ENCODE data around the gene LIMK1. TPM values are rescaled to one million over a fixed set of nuclear protein-coding genes. Genes with fewer than 3 reads are reported as not detected.

Gene LIMK1
- total and polyA plus RNA-seq, 2 donors (not counting 3 experiments of a cell fraction or from before 2014, with no cell fraction given) = 52.9 to 54.5 TPM

DNA sequence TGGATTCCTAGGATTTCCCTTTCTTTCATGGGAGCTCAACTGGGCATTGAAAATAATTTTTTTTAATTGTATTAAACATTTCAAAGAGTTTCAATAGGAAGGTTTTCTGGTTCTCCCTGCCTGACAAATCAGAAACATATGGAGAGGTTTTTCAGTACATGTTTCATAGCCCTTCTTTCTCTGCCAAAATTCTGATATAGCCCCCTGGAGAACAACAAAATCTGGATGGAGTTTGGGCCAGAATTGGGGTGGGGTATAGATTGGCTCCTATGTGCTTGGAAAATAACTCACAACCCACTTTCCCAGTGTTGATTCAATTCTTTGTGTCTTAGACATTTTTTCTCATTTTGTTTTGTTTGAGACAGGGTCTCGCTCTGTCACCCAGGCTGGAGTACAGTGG lies 66.0 kb downstream of the LIMK1 start:
- Histone ChIP-seq H3K27ac (ENCODE audit: insufficient read depth, low read depth, low read length) (no peak overlapping the region), H3K27me3 (ENCODE audit: control insufficient read depth in 2 of 2, insufficient read depth in 2 of 2, low read length in 2 of 2) (no peaks in the 10 kb centered on the region), H2AFZ (ENCODE audit: low read depth, low read length) (no peak overlapping the region), H3K36me3 (ENCODE audit: control insufficient read depth in 2 of 2, extremely low read depth in 1 of 2, insufficient read depth in 2 of 2, low read length in 2 of 2) (no peaks in the 10 kb centered on the region), H3K9ac (replicated peaks; ENCODE audit: extremely low read depth, insufficient read depth, low read length) (no peak overlapping the region), H3K9me3 (replicated peaks; ENCODE audit: control insufficient read depth, insufficient read depth, low read length) (no peaks in the 10 kb centered on the region), H3K9me1 (replicated peaks; ENCODE audit: control insufficient read depth, extremely low read depth, insufficient read depth, low read length) (no peaks in the 10 kb centered on the region), H4K20me1 (replicated peaks; ENCODE audit: control insufficient read depth, extremely low read depth, insufficient read depth, low read length) (no peaks in the 10 kb centered on the region), H3K79me2 (ENCODE audit: control insufficient read depth, insufficient read depth, low read length) (no peaks in the 10 kb centered on the region), H3K4me3 (replicated peaks in 1 of 3; ENCODE audit: insufficient read depth in 1 of 3, low read depth in 1 of 3, low read length in 3 of 3) (no peak overlapping the region), H3K4me1 (ENCODE audit: control insufficient read depth, extremely low read depth, insufficient read depth, low read length) (no peaks in the 10 kb centered on the region), H3K4me2 (ENCODE audit: insufficient read depth, low read length) (no peak overlapping the region)
- FAIRE-seq = no peak
- TF ChIP-seq JUN (IDR thresholded peaks at IDR 0.05; ENCODE audit: borderline replicate concordance, insufficient read depth, insufficient read length, low read depth) (no peak), FOS (IDR thresholded peaks at IDR 0.05; ENCODE audit: borderline replicate concordance, insufficient read depth, low read length) (no peak), EZH2 (IDR thresholded peaks at IDR 0.05; ENCODE audit: borderline replicate concordance, low read depth, low read length, severe bottlenecking) (no peak), MYC (IDR thresholded peaks at IDR 0.05; ENCODE audit: low read depth, low read length) (no peak), POLR2A (IDR thresholded peaks at IDR 0.05; ENCODE audit: low read depth, low read length) (no peak), GATA2 (IDR thresholded peaks at IDR 0.05; ENCODE audit: insufficient read depth, insufficient read length, low read depth, low read length) (no peak), POLR2AphosphoS5 (IDR thresholded peaks at IDR 0.05; ENCODE audit: insufficient read depth, low read depth, low read length) (no peak)
- TF ChIP-seq, protein P1, sequence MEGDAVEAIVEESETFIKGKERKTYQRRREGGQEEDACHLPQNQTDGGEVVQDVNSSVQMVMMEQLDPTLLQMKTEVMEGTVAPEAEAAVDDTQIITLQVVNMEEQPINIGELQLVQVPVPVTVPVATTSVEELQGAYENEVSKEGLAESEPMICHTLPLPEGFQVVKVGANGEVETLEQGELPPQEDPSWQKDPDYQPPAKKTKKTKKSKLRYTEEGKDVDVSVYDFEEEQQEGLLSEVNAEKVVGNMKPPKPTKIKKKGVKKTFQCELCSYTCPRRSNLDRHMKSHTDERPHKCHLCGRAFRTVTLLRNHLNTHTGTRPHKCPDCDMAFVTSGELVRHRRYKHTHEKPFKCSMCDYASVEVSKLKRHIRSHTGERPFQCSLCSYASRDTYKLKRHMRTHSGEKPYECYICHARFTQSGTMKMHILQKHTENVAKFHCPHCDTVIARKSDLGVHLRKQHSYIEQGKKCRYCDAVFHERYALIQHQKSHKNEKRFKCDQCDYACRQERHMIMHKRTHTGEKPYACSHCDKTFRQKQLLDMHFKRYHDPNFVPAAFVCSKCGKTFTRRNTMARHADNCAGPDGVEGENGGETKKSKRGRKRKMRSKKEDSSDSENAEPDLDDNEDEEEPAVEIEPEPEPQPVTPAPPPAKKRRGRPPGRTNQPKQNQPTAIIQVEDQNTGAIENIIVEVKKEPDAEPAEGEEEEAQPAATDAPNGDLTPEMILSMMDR (IDR thresholded peaks at IDR 0.05; ENCODE audit: extremely low read depth in 1 of 2, insufficient read depth in 1 of 2, low read depth in 1 of 2, low read length in 2 of 2) = no peak
- TF ChIP-seq, protein P2, sequence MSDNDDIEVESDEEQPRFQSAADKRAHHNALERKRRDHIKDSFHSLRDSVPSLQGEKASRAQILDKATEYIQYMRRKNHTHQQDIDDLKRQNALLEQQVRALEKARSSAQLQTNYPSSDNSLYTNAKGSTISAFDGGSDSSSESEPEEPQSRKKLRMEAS (IDR thresholded peaks at IDR 0.05; ENCODE audit: insufficient read depth, insufficient read length) = no peak
- ChIA-PET POLR2A (no interaction called here), CTCF (no interaction called here)
- BruUV-seq (replicated peaks) = no TSS peak
- dilution Hi-C loops (cut with MboI; ENCODE audit: extremely low pct_ligation_motif_present, low sequenced_read_pairs) (no loop called here), intact Hi-C loops (cut with micrococcal nuclease) (no loop called here)
- DNase-seq (ENCODE audit: low read depth, low spot score) = no peak
